Measurements from ENCODE around the gene ELF1.
"Not testable (repeated sequence)": the region's sequence is repeated elsewhere in the genome, so short reads cannot be mapped to it uniquely, and the experiment has no call there.

The ELF1 gene

DNA sequence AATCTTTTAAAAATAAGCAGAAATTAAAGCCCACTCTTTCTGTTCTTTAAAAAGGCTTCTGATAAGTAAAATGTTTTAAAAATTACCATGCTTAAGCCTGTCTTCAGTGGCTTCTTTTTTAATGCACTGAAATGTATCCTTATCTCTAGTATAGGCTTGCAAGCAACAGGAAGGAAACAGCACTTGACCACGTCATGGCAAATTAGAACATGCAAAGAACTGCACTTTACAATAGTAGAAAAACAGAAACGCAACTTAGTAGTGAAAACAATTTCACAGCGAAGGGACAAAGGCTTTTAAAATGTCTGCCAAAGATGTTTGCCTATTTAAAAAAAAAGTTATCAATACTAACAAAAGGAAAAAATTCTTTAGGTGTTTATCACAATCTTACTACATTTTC lies 36.3 kb downstream of the ELF1 start:
- peak overlapping the region; percentile 56 for H3K27ac ChIP-seq (ENCODE audit: low read depth, low read length)
- H3K4me1 ChIP-seq (ENCODE audit: control insufficient read depth, insufficient read depth, low read length), result peaks cover 15% of the 10 kb centered on the region
- H3K27me3 ChIP-seq (ENCODE audit: control insufficient read depth, insufficient read depth, low read length), result no peaks in the 10 kb centered on the region
- no peak overlapping the region for H3K9ac ChIP-seq (ENCODE audit: low read length)
- H3K36me3 ChIP-seq (ENCODE audit: control insufficient read depth, insufficient read depth, low read length), result no peaks in the 10 kb centered on the region
- no peak overlapping the region for H3K4me3 ChIP-seq (ENCODE audit: low read length)

- Histone ChIP-seq H3K9ac (ENCODE audit: low read length) (no peak overlapping the region), H3K27ac (ENCODE audit: low read depth, low read length) (peak overlapping the region; percentile 66), H3K4me3 (ENCODE audit: low read length) (peak overlapping the region; percentile 27), H3K27me3 (ENCODE audit: control insufficient read depth, insufficient read depth, low read length) (no peaks in the 10 kb centered on the region), H3K36me3 (ENCODE audit: control insufficient read depth, insufficient read depth, low read length) (no peaks in the 10 kb centered on the region), H3K4me1 (ENCODE audit: control insufficient read depth, insufficient read depth, low read length) (peaks cover 15% of the 10 kb centered on the region)
Observed at GRCh38 chr13:40981949-40982348, 37.2 kb downstream of the ELF1 start.

- Histone ChIP-seq H3K9ac (ENCODE audit: low read length) (no peak overlapping the region), H3K27me3 (ENCODE audit: control insufficient read depth, insufficient read depth, low read length) (no peaks in the 10 kb centered on the region), H3K4me3 (ENCODE audit: low read length) (peak overlapping the region; percentile 36), H3K27ac (ENCODE audit: low read depth, low read length) (no peak overlapping the region), H3K4me1 (ENCODE audit: control insufficient read depth, insufficient read depth, low read length) (peaks cover 14% of the 10 kb centered on the region), H3K36me3 (ENCODE audit: control insufficient read depth, insufficient read depth, low read length) (no peaks in the 10 kb centered on the region)
Observed at GRCh38 chr13:40981361-40981760, 37.8 kb downstream of the ELF1 start.

DNA sequence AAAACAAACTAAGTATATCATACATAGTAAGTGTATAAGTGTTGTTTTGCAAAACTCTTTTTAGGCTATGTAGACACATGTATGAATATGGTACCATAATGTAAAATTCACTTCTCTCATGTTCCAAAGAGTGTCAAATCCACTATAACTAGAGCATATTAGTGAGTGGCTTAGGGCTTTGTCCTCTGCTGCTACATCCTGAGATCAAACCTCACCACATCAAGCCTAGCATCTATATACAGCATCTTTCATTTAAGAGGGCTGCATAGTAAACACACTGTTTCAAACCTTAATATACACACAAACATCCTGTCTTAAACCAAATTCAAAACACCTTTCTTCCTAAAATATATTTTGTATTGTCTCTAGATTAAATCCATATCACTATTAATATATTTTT lies 38.7 kb downstream of the ELF1 start:
- H3K4me1 ChIP-seq (ENCODE audit: control insufficient read depth, insufficient read depth, low read length), result peaks cover 6% of the 10 kb centered on the region
- no peaks in the 10 kb centered on the region for H3K27me3 ChIP-seq (ENCODE audit: control insufficient read depth, insufficient read depth, low read length)
- peak overlapping the region; percentile 41 for H3K4me3 ChIP-seq (ENCODE audit: low read length)
- no peak overlapping the region for H3K27ac ChIP-seq (ENCODE audit: low read depth, low read length)
- H3K9ac ChIP-seq (ENCODE audit: low read length), result no peak overlapping the region
- H3K36me3 ChIP-seq (ENCODE audit: control insufficient read depth, insufficient read depth, low read length), result no peaks in the 10 kb centered on the region

GRCh38 chr13:40979232-40979631 lies 39.9 kb downstream of the ELF1 start:
- no peak overlapping the region for H3K27ac ChIP-seq (ENCODE audit: low read depth, low read length)

GRCh38 chr13:40978109-40978508 lies 41.0 kb downstream of the ELF1 start:
- H3K4me1 ChIP-seq (ENCODE audit: control insufficient read depth, insufficient read depth, low read length); H3K27me3 ChIP-seq (ENCODE audit: control insufficient read depth, insufficient read depth, low read length); H3K4me3 ChIP-seq (ENCODE audit: low read length); H3K27ac ChIP-seq (ENCODE audit: low read depth, low read length); H3K36me3 ChIP-seq (ENCODE audit: control insufficient read depth, insufficient read depth, low read length); H3K9ac ChIP-seq (ENCODE audit: low read length): not testable (repeated sequence)

More at GRCh38 chr13:40979232-40979631, 39.9 kb downstream of the ELF1 start:
- no peaks in the 10 kb centered on the region for H3K36me3 ChIP-seq (ENCODE audit: control insufficient read depth, insufficient read depth, low read length)
- peaks cover 6% of the 10 kb centered on the region for H3K4me1 ChIP-seq (ENCODE audit: control insufficient read depth, insufficient read depth, low read length)
- H3K27me3 ChIP-seq (ENCODE audit: control insufficient read depth, insufficient read depth, low read length), result no peaks in the 10 kb centered on the region
- peak overlapping the region; percentile 32 for H3K4me3 ChIP-seq (ENCODE audit: low read length)
- H3K9ac ChIP-seq (ENCODE audit: low read length), result no peak overlapping the region

DNA sequence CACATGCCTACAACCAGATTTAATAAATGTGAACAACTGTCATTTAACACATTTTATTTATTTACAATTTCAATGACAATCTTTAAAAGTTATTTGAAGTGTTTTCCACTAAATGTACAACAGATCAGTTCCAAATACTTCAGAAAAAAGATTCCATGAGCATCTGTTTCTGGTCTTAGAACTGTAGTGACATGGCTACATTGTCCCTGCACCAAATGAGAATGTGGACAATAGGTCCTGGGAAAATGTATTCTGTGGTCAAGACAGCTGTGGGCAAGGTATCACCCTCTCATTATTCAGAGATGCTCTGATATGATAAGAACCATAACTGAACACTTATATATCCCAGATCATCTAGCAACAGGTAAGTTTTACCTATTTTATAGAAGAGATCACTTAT lies 43.7 kb downstream of the ELF1 start:
- Histone ChIP-seq H3K27me3 (ENCODE audit: control insufficient read depth, insufficient read depth, low read length) (no peaks in the 10 kb centered on the region), H3K4me3 (ENCODE audit: low read length) (no peak overlapping the region), H3K4me1 (ENCODE audit: control insufficient read depth, insufficient read depth, low read length) (peaks cover 4% of the 10 kb centered on the region), H3K27ac (ENCODE audit: low read depth, low read length) (no peak overlapping the region), H3K9ac (ENCODE audit: low read length) (no peak overlapping the region), H3K36me3 (ENCODE audit: control insufficient read depth, insufficient read depth, low read length) (no peaks in the 10 kb centered on the region)

DNA sequence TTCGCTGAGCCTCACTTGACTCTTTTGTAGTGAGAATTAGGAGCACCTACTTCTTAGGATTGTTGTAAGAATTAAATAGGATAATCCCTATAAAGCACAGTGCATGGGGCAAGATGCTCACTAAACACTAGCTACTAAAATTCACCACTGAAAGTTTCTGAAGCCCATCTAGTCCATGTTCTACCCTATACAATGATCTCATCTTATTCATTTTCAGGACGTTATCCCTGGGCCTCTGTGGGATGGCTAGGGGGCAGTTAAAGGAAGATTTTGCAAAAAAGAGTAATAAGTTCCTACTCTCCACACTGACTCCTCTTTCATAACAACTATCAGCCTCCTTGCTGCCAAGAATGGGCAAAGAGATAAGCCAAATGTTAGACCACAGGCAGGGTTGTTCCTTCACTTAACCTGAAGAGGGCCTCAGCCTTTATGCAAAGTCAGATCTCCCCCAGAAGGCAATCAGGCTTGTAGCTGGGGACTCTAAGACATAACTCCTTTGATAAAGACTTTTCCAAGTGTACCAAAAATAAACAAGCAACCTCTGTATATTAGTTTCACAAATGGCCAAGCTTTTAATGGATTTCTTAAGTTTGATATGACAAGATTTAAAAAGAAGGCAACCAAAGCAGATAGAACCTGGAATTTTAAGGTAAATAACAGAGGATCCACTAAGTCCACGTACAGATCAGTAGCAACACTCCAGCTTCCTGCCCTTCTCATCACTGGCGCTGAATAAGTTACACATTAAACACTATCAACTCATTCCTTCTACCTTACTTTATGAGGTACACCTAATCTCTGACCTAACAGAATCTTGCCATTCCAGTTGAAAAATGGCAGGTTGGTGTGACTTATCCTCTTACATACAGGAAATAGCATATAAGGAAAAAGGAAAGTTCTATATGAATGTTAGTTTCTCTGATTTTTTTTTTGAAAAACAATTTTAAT lies 44.4 kb downstream of the ELF1 start:
- peak overlapping the region; percentile 12 for H3K4me3 ChIP-seq (ENCODE audit: low read length)
- no peak overlapping the region for H3K9ac ChIP-seq (ENCODE audit: low read length)
- H3K4me1 ChIP-seq (ENCODE audit: control insufficient read depth, insufficient read depth, low read length), result peaks cover 6% of the 10 kb centered on the region
- no peaks in the 10 kb centered on the region for H3K27me3 ChIP-seq (ENCODE audit: control insufficient read depth, insufficient read depth, low read length)
- no peaks in the 10 kb centered on the region for H3K36me3 ChIP-seq (ENCODE audit: control insufficient read depth, insufficient read depth, low read length)
- H3K27ac ChIP-seq (ENCODE audit: low read depth, low read length), result no peak overlapping the region

GRCh38 chr13:40973409-40973808 lies 45.7 kb downstream of the ELF1 start:
- H3K9ac ChIP-seq (ENCODE audit: low read length), result no peak overlapping the region
- H3K4me3 ChIP-seq (ENCODE audit: low read length), result no peak overlapping the region
- H3K4me1 ChIP-seq (ENCODE audit: control insufficient read depth, insufficient read depth, low read length), result peaks cover 6% of the 10 kb centered on the region
- no peaks in the 10 kb centered on the region for H3K36me3 ChIP-seq (ENCODE audit: control insufficient read depth, insufficient read depth, low read length)
- H3K27ac ChIP-seq (ENCODE audit: low read depth, low read length), result no peak overlapping the region
- no peaks in the 10 kb centered on the region for H3K27me3 ChIP-seq (ENCODE audit: control insufficient read depth, insufficient read depth, low read length)

GRCh38 chr13:40971321-40971720 lies 47.8 kb downstream of the ELF1 start:
- Histone ChIP-seq H3K36me3 (ENCODE audit: control insufficient read depth, insufficient read depth, low read length) (no peaks in the 10 kb centered on the region), H3K27ac (ENCODE audit: low read depth, low read length) (no peak overlapping the region), H3K27me3 (ENCODE audit: control insufficient read depth, insufficient read depth, low read length) (no peaks in the 10 kb centered on the region), H3K4me3 (ENCODE audit: low read length) (no peak overlapping the region), H3K4me1 (ENCODE audit: control insufficient read depth, insufficient read depth, low read length) (peaks cover 6% of the 10 kb centered on the region), H3K9ac (ENCODE audit: low read length) (no peak overlapping the region)

DNA sequence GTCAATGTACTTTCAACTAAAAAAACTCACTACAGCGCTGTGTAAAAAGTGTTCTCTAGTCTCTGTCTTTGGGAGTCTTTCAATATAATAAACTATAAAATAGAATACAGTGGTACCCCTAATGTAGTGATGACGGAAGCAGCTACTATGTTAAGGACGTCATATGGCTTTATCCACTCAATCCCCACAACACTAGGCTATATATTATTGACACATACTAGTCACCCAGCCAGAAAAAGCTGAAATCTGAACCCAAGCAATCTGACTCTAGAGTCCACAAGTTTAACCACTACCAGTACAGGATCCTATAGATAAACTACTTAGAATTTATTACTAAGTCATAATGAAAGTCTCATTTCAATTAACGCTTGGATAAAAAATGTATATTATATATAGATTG lies 48.3 kb downstream of the ELF1 start:
- Histone ChIP-seq H3K36me3 (ENCODE audit: control insufficient read depth, insufficient read depth, low read length) (no peaks in the 10 kb centered on the region), H3K27ac (ENCODE audit: low read depth, low read length) (no peak overlapping the region), H3K27me3 (ENCODE audit: control insufficient read depth, insufficient read depth, low read length) (no peaks in the 10 kb centered on the region), H3K4me1 (ENCODE audit: control insufficient read depth, insufficient read depth, low read length) (peaks cover 6% of the 10 kb centered on the region), H3K4me3 (ENCODE audit: low read length) (no peak overlapping the region), H3K9ac (ENCODE audit: low read length) (no peak overlapping the region)

GRCh38 chr13:40969169-40969901 lies 49.8 kb downstream of the ELF1 start:
- Histone ChIP-seq H3K4me1 (ENCODE audit: control insufficient read depth, insufficient read depth, low read length) (peaks cover 6% of the 10 kb centered on the region), H3K9ac (ENCODE audit: low read length) (no peak overlapping the region), H3K27ac (ENCODE audit: low read depth, low read length) (no peak overlapping the region), H3K27me3 (ENCODE audit: control insufficient read depth, insufficient read depth, low read length) (no peaks in the 10 kb centered on the region), H3K4me3 (ENCODE audit: low read length) (no peak overlapping the region), H3K36me3 (ENCODE audit: control insufficient read depth, insufficient read depth, low read length) (no peaks in the 10 kb centered on the region)

All from rectal smooth muscle tissue (tissue), 1 donor.